GM18502 (cell line): ENCODE results near the gene ALG5.

Experiments used
- ATAC-seq: cut with Tn5 transposase; IDR thresholded peaks from one replicate; pipeline ENCODE4 v1.9.1; 2021; ENCODE audit warnings: mild to moderate bottlenecking; ENCODE audit not compliant: unreplicated experiment, poor library complexity

ALG5 gene

DNA sequence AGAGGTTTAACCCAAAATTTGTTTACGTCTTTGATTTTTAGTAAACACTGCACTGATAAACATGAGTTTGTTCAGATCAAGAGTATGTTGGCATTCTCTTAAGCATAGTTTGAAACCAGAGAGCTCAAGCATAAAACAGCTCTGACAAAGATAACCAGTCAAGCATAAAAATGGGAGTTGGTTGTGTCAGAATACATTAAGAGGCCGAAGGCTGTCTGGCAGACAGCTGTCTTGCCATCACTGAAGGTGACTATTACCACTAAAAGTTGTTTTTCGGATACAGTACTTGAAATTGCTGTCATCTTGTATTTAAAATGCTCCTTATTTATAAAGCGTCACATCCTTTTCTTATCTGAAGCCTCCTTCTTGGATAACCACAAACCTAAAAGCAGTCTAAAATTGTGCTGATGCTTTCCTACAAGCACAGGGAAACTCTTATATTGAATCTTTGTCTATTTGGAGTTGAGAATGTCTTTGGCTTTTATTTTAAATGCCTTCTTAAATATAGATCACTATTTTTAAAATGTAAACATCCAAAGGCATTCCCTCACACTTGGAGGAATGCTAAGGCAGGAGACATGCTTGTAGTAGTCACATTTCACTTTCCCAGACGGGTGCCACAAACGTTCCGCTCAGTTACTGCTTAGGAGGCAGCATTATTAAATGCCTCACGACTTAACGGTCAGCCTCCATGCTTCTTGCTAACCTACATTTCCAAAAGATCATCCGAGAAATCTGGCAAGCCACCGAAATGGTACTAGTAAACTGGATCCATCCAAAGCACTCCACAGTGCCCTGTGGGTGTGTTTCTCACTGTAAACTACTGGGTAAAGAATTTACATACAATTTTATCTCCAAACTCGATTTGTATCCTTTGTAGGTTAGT is 80.7 kb downstream of the ALG5 start:
- ATAC-seq: no peak

GRCh38 chr13:36917311-36917710 is 81.8 kb downstream of the ALG5 start:
- no peak for ATAC-seq

DNA sequence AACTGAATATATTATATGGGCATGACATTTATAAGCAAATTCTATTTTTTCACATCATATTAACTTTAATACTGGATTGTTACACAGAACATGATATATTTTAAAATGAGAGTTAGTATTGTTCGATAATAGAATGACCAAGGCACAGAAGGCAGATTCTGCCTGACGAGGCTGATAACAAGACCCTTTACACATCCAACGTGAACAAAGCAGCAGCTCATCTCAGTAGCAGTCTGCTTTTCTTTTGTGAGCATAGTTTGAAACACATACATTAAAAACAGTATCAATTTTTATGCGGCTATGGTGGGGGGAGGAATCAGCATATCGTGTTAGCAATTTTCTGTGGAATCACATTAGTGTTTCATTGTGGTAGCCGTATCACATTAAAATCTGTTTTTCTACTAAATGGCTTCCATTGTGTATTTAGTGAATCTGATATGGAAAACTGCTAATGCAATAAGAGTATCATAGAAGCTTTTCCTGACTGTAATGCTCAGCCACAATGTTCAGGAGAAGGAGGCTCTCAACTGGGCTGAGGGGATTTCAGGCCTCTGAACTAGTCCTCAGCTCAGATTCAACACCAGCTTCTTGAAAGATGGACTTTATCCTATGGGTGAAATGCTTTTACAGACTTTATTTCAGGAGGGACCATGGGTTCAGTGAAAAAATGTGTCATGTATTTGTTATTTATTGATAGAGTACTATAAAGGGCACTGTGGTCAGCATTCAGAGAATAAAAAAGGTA is 83.1 kb downstream of the ALG5 start:
- no peak for ATAC-seq

DNA sequence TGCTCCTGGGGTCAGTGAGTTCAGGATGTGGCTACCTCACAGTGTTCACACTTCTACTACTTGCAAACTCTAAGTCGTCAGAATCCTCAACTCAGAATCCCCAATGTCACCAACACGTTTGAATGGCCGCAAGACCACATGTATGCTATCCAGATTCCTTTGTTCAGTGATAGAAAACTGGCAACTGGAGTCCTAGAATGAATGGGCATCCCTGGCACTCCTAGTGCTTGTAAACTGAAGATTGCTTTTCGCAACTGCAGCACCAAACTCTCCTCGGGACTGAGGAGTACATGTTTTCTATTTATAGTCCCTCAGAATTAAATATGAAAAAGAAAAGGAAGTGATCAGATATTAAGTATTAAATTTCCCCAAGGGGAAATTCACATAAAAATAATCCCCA is 84.0 kb downstream of the ALG5 start:
- no peak for ATAC-seq

- no peak for ATAC-seq
Observed at GRCh38 chr13:36914648-36915047, 84.5 kb downstream of the ALG5 start.

- ATAC-seq: no peak
Observed at GRCh38 chr13:36913463-36913862, 85.7 kb downstream of the ALG5 start.

GRCh38 chr13:36912973-36913372 is 86.2 kb downstream of the ALG5 start:
- ATAC-seq: no peak

DNA sequence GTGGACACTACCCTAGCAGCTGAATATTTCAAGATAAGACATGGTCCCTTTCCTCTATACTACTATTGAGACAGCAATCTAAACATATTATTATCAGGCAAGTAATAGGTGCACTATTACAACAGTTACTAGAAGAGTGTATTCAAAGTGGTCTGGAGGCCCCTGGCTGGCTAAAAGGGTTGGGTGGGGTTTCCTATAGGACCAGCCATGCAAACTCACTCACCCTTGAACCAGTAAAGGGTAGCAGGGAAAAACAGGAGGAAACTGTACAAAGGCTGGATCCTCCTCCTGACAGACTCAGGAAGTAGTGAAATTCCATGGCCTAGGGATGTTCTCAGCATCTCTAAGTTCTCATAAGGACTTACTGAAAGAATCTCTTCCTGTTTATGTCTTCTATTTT is 86.8 kb downstream of the ALG5 start:
- ATAC-seq: no peak

- no peak for ATAC-seq
Observed at GRCh38 chr13:36910545-36910944, 88.6 kb downstream of the ALG5 start.

- no peak for ATAC-seq
Observed at GRCh38 chr13:36907821-36908220, 91.3 kb downstream of the ALG5 start.

DNA sequence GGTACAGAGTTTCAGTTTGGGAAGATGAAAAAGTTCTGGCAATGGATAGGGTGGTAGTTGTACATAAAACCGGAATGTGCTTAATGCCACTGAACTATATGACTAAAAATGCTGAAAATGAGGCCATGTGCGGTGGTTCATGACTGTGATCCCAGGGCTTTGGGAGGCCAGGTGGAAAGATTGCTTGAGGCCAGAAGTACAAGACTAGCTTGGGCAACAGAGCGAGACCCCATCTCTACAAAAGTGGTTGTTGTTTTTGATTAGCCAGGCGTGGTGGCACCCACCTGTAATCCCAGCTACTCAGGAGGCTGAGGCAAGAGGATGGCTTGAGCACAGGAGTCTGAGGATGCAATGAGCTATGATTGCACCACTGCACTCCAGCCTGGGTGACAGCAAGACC is 91.9 kb downstream of the ALG5 start:
- ATAC-seq: no peak

- no peak for ATAC-seq
Observed at GRCh38 chr13:36905944-36906343, 93.2 kb downstream of the ALG5 start.

GRCh38 chr13:36903925-36904595 is 95.1 kb downstream of the ALG5 start:
- no peak for ATAC-seq
